ENCODE data around the gene CEACAM3.

DNA sequence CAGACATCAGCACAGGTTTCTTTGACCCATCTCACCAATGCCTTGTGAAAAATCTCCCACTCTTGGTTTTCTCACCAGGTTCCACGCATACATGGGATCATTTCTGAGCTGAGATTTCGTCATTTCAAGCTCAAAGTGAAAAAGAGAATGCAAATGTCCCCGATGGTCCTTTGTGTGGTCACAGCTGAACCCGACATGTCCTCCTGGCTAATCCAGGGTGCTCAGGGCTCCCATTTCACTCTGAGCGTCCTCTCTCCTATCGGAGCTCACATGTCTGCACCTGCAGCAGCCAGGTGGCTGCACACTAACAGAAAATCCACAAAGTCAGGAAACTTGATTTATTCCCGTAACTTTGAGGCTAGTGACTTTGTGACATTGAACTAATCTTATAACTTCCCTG lies 9.3 kb upstream of the CEACAM3 start:
- TF ChIP-seq, protein P1, sequence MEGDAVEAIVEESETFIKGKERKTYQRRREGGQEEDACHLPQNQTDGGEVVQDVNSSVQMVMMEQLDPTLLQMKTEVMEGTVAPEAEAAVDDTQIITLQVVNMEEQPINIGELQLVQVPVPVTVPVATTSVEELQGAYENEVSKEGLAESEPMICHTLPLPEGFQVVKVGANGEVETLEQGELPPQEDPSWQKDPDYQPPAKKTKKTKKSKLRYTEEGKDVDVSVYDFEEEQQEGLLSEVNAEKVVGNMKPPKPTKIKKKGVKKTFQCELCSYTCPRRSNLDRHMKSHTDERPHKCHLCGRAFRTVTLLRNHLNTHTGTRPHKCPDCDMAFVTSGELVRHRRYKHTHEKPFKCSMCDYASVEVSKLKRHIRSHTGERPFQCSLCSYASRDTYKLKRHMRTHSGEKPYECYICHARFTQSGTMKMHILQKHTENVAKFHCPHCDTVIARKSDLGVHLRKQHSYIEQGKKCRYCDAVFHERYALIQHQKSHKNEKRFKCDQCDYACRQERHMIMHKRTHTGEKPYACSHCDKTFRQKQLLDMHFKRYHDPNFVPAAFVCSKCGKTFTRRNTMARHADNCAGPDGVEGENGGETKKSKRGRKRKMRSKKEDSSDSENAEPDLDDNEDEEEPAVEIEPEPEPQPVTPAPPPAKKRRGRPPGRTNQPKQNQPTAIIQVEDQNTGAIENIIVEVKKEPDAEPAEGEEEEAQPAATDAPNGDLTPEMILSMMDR (conservative IDR thresholded peaks at IDR 0.05): no peak
- no peak for TF ChIP-seq EZH2 (IDR thresholded peaks at IDR 0.05; ENCODE audit: low read depth)
